Heart left ventricle (tissue), 13 donors: Measurements from ENCODE around the gene KCNQ1OT1.

Experiments used
- POLR2A ChIP-seq, 2 donors: fragments of 450-650 bp; IDR thresholded peaks; one replicate each; pipeline ENCODE4 v1.6.1; 2017; ENCODE audit warnings: antibody characterized with exemption in 2 of 2, mild to moderate bottlenecking in 2 of 2, moderate library complexity in 2 of 2
- TF ChIP-seq, protein P1 (sequence below), 12 donors: fragments of 200-600 bp; sonication (generic) in 4 of 12; IDR thresholded peaks; one replicate each; pipeline versions ENCODE4 v1.5.0 to v1.8.0; 2018 to 2022; ENCODE audit warnings: antibody characterized with exemption in 12 of 12, mild to moderate bottlenecking in 5 of 12
- donor health status: ischemic (EF 13 %, LVEDD 7.1; RV severe dilation, severe dysfunction).
- donor health status: DM: no; HTN: yes; CAD: no.
- donor health status: DM: no; HTN: no; CAD: no.
- donor health status: ischemic (EF 25% LVEDD 6.9; RV normal size, moderate dysfunction).
- donor health status: ischemic (EF 25% LVEDD 5.7; RV mildly dilated, moderate dysfunction).
- donor health status: ischemic (EF 35%, LVEDD 5.7; RV mildly dilated, moderate dysfunction).
- donor health status: nonischemic (EF 11% LVEDD 7.7; RV severe dilation, severe dysfunction).
- donor health status: DM: yes; HTN: yes; CAD: no.
- donor health status: PGD.
- donor health status: ischemic (EF 29% LVEDD 5.4; RV normal size, mild dysfunction).
- donor health status: nonischemic (EF 23%, LVEDD 6.1; RV moderate dilation, normal function).

DNA sequence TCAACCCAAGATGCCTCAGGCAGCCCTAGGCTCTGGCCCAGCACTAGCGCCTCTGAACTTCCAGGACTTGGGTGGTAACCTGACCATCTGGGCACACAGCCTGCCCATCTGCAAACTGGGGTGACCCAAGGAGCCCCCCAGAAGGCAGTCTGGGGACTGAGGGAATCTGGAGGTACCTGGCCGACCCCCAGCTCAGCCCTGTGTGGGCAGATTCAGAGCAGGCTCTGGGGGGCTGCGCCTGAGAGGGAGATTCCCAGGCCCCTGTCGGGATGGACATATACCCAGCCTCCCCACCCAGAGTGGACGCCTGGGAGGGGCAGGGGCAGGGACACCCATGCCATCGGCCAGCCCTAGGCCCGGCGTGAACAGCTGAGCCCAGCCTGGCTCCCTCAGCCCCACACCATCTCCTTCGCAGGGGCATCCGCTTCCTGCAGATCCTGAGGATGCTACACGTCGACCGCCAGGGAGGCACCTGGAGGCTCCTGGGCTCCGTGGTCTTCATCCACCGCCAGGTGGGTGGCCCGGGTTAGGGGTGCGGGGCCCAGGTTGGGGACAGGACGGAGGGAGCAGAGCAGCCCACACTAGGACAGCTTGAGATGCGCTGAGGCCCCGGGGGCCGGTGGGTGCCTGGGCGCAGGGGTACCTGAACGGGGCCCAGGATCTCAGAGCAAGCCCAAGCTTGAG, 128.1 kb downstream of the KCNQ1OT1 start:
- TF ChIP-seq, protein P1, sequence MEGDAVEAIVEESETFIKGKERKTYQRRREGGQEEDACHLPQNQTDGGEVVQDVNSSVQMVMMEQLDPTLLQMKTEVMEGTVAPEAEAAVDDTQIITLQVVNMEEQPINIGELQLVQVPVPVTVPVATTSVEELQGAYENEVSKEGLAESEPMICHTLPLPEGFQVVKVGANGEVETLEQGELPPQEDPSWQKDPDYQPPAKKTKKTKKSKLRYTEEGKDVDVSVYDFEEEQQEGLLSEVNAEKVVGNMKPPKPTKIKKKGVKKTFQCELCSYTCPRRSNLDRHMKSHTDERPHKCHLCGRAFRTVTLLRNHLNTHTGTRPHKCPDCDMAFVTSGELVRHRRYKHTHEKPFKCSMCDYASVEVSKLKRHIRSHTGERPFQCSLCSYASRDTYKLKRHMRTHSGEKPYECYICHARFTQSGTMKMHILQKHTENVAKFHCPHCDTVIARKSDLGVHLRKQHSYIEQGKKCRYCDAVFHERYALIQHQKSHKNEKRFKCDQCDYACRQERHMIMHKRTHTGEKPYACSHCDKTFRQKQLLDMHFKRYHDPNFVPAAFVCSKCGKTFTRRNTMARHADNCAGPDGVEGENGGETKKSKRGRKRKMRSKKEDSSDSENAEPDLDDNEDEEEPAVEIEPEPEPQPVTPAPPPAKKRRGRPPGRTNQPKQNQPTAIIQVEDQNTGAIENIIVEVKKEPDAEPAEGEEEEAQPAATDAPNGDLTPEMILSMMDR (IDR thresholded peaks at IDR 0.05), result no peak
- no peak for TF ChIP-seq POLR2A (IDR thresholded peaks at IDR 0.05)
